WTC11 (cell line): ENCODE results near the gene PRAF2. TPM values are rescaled to one million over a fixed set of nuclear protein-coding genes. Genes with fewer than 3 reads are reported as not detected.

ENCODE experiments used
- ATAC-seq: fragments of 200-7000 bp; cut with Tn5 transposase; 2 replicates; pipeline ENCODE4 v1.10.0; 2021; ENCODE audit warnings: mild to moderate bottlenecking, moderate library complexity
- CTCF ChIA-PET: fragments of 300-600 bp; sonication (Branson Sonifier 250); formaldehyde crosslinking; loops from one replicate; lab custom pipeline; 2021; ENCODE audit warnings: antibody characterized with exemption; lab: Charles Lee
- POLR2A ChIA-PET: fragments of 350-600 bp; sonication (Branson Sonifier 250); formaldehyde crosslinking; loops from one replicate; lab custom pipeline; 2021; ENCODE audit warnings: antibody characterized with exemption; lab: Charles Lee
- DNase-seq: peaks from one replicate; pipeline ENCODE4 v3.0.0; 2021; ENCODE audit warnings: low spot score
- H3K27ac Mint-ChIP-seq: 2 replicates; pipeline ENCODE4 v1.8.0; 2021; ENCODE audit warnings: mixed read lengths
- H3K27me3 Mint-ChIP-seq: 2 replicates; pipeline ENCODE4 v1.8.0; 2021; ENCODE audit warnings: low read depth, mild to moderate bottlenecking, moderate library complexity, mixed read lengths
- H3K36me3 Mint-ChIP-seq: 2 replicates; pipeline ENCODE4 v1.8.0; 2021; ENCODE audit warnings: mixed read lengths
- H3K4me1 Mint-ChIP-seq: 2 replicates; pipeline ENCODE4 v1.8.0; 2022; ENCODE audit warnings: mixed read lengths
- H3K4me3 Mint-ChIP-seq: 2 replicates; pipeline ENCODE4 v1.8.0; 2021; ENCODE audit warnings: mild to moderate bottlenecking, moderate library complexity, mixed read lengths
- H3K9me3 Mint-ChIP-seq: 2 replicates; pipeline ENCODE4 v1.8.0; 2021; ENCODE audit warnings: mixed read lengths
- ATF1 ChIP-seq: sonication (generic); formaldehyde crosslinking; IDR thresholded peaks from 2 replicates; pipeline ENCODE4 v1.8.1; 2023; ENCODE audit warnings: mild to moderate bottlenecking, moderate library complexity, missing genetic modification reagents
- CBFB ChIP-seq: sonication (generic); formaldehyde crosslinking; IDR thresholded peaks from 2 replicates; pipeline ENCODE4 v1.8.1; 2022; ENCODE audit warnings: mild to moderate bottlenecking, low read depth, missing genetic modification reagents
- CREM ChIP-seq: sonication (generic); formaldehyde crosslinking; IDR thresholded peaks from 2 replicates; pipeline ENCODE4 v1.8.1; 2022; ENCODE audit warnings: mild to moderate bottlenecking, missing genetic modification reagents, moderate library complexity
- EMX1 ChIP-seq: fragments of 250-450 bp; sonication (Bioruptor Pico); IDR thresholded peaks from 2 replicates; pipeline ENCODE4 v1.8.0; 2021; ENCODE audit warnings: mild to moderate bottlenecking
- GRHL2 ChIP-seq: fragments of 250-450 bp; sonication (Bioruptor Pico); IDR thresholded peaks from 2 replicates; pipeline ENCODE4 v1.8.0; 2022; ENCODE audit warnings: mild to moderate bottlenecking, moderate library complexity; ENCODE audit not compliant: insufficient replicate concordance, severe bottlenecking
- HMGA2 ChIP-seq: fragments of 250-450 bp; sonication (Bioruptor Pico); IDR thresholded peaks from 2 replicates; pipeline ENCODE4 v1.4.0; 2021; ENCODE audit warnings: mild to moderate bottlenecking, moderate library complexity
- JUN ChIP-seq: sonication (generic); formaldehyde crosslinking; IDR thresholded peaks from 2 replicates; pipeline ENCODE4 v1.8.0; 2023; ENCODE audit warnings: mild to moderate bottlenecking, missing genetic modification reagents
- MYBL2 ChIP-seq: sonication (generic); formaldehyde crosslinking; IDR thresholded peaks from 2 replicates; pipeline ENCODE4 v1.8.1; 2023; ENCODE audit warnings: mild to moderate bottlenecking, moderate library complexity, missing genetic modification reagents
- NR1H2 ChIP-seq: sonication (generic); formaldehyde crosslinking; IDR thresholded peaks from 2 replicates; pipeline ENCODE4 v1.9.0; 2021; ENCODE audit warnings: mild to moderate bottlenecking, moderate library complexity, missing genetic modification reagents
- NR2C2 ChIP-seq: sonication (generic); formaldehyde crosslinking; IDR thresholded peaks from 2 replicates; pipeline ENCODE4 v1.8.0; 2022; ENCODE audit warnings: mild to moderate bottlenecking, missing genetic modification reagents
- SMAD4 ChIP-seq: sonication (generic); formaldehyde crosslinking; IDR thresholded peaks from 2 replicates; pipeline ENCODE4 v1.8.0; 2022; ENCODE audit warnings: mild to moderate bottlenecking, missing genetic modification reagents
- SP1 ChIP-seq: sonication (generic); formaldehyde crosslinking; conservative IDR thresholded peaks from 2 replicates; pipeline ENCODE4 v1.8.1; 2022; ENCODE audit warnings: missing genetic modification reagents
- TCF7 ChIP-seq: sonication (generic); formaldehyde crosslinking; IDR thresholded peaks from 2 replicates; pipeline ENCODE4 v1.8.0; 2022; ENCODE audit warnings: mild to moderate bottlenecking, low read depth, missing genetic modification reagents, moderate library complexity
- TEAD1 ChIP-seq: sonication (generic); formaldehyde crosslinking; IDR thresholded peaks from 2 replicates; pipeline ENCODE4 v1.8.0; 2022; ENCODE audit warnings: mild to moderate bottlenecking, missing genetic modification reagents
- ZNF121 ChIP-seq: sonication (generic); formaldehyde crosslinking; IDR thresholded peaks from 2 replicates; pipeline ENCODE4 v1.8.0; 2023; ENCODE audit warnings: missing genetic modification reagents
- ZNF232 ChIP-seq: sonication (generic); formaldehyde crosslinking; IDR thresholded peaks from 2 replicates; pipeline ENCODE4 v1.8.0; 2022; ENCODE audit warnings: mild to moderate bottlenecking, missing genetic modification reagents
- total RNA-seq: library from RNA; stranded (reverse); gene quantifications from 3 replicates; pipeline ENCODE4 v1.2.3, GENCODE V29; 2021
- TF ChIP-seq, protein P1 (sequence below): sonication (generic); formaldehyde crosslinking; IDR thresholded peaks from 2 replicates; pipeline ENCODE4 v1.8.1; 2023; ENCODE audit warnings: mild to moderate bottlenecking, moderate library complexity, missing genetic modification reagents
- TF ChIP-seq, protein P2 (sequence below): sonication (generic); formaldehyde crosslinking; conservative IDR thresholded peaks from 2 replicates; pipeline ENCODE4 v1.8.1; 2022; ENCODE audit warnings: mild to moderate bottlenecking, missing genetic modification reagents
- TF ChIP-seq, protein P3 (sequence below): fragments of 250-450 bp; sonication (Bioruptor Pico); conservative IDR thresholded peaks from 2 replicates; pipeline ENCODE4 v1.9.0; 2021; ENCODE audit warnings: mild to moderate bottlenecking
- TF ChIP-seq, protein P4 (sequence below): sonication (generic); formaldehyde crosslinking; IDR thresholded peaks from 2 replicates; pipeline ENCODE4 v1.8.0; 2022; ENCODE audit warnings: mild to moderate bottlenecking, missing genetic modification reagents
- TF ChIP-seq, protein P5 (sequence below): sonication (generic); formaldehyde crosslinking; IDR thresholded peaks from 2 replicates; pipeline ENCODE4 v1.8.1; 2023; ENCODE audit warnings: mild to moderate bottlenecking, missing genetic modification reagents, moderate library complexity
- TF ChIP-seq, protein P6 (sequence below): fragments of 250-450 bp; sonication (Bioruptor Pico); IDR thresholded peaks from 2 replicates; pipeline ENCODE4 v1.9.0; 2021; ENCODE audit warnings: mild to moderate bottlenecking
- TF ChIP-seq, protein P7 (sequence below): fragments of 250-450 bp; sonication (Bioruptor Pico); IDR thresholded peaks from 2 replicates; pipeline ENCODE4 v2.1.2; 2022; ENCODE audit warnings: mild to moderate bottlenecking, moderate library complexity
- TF ChIP-seq, protein P8 (sequence below): sonication (generic); formaldehyde crosslinking; IDR thresholded peaks from 2 replicates; pipeline ENCODE4 v1.8.1; 2022; ENCODE audit warnings: low read depth, mild to moderate bottlenecking, moderate library complexity, missing genetic modification reagents, borderline replicate concordance

Gene PRAF2
- total RNA-seq, 1 experiment from 2014 or later, result 14.8 TPM

DNA sequence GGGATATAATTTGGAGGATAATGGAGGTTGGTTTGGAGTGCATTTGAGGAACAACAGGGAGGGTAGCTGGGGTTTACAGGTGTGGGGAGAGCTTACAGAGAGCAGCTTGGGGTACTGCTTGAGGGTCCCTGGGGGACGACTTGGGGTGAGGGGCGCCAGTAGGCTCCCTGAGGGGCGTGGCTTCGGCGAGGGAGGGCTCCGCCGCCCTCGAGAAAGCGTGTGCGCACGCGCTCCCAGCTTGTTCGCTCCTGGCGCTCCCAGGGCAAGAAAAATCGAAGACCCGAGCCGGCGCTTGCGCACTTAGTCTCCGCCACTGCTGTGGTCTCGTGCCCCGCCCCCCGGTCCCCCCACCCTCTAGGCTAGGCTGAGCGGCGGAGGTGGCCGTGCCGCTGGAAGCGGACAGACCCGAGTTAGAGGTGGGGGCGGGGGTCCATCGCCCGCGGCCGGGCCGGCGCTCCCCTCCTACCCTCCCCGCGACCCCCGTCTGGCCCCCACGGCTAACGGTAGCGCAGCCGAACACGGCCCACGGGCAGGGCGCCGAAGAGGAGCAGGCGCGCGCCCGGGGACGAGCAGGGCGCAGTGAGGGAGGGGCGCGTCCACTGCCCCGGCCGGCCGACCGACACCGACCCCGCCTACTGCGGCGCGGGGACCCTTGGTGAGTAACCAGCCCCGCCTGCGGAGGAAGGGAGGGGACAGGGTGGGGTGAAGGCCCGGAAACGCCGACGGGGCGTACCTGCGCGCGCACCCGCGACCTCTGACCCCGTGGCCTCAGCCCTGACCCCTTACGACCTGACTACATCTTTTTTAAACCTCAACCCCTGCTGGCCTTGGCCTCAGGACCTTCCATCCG is 20.4 kb downstream of the PRAF2 start:
- CTCF ChIA-PET, result interaction anchor here (0.6 to 1.0 kb wide), 4 partner anchors 9 to 212 kb away, joined by 3 to 4 read pairs (median 4); partner anchors contain the start of gene KCND1
- Mint-ChIP-seq H3K36me3 (no peaks in the 10 kb centered on the region), H3K27me3 (no peaks in the 10 kb centered on the region; the same call in 1 of the 2 replicates), H3K27ac (peak overlapping the region; percentile 64), H3K9me3 (no peaks in the 10 kb centered on the region), H3K4me1 (peaks cover 21% of the 10 kb centered on the region), H3K4me3 (peak overlapping the region; percentile 82)
- POLR2A ChIA-PET, result interaction anchor here (0.6 to 1.0 kb wide), 2 partner anchors 14 to 51 kb away, joined by 4 to 10 read pairs; no protein-coding TSS in a partner anchor
- TF ChIP-seq NR2C2 (CRISPR knock-in tag), result peak; percentile 79
- TF ChIP-seq, protein P1, sequence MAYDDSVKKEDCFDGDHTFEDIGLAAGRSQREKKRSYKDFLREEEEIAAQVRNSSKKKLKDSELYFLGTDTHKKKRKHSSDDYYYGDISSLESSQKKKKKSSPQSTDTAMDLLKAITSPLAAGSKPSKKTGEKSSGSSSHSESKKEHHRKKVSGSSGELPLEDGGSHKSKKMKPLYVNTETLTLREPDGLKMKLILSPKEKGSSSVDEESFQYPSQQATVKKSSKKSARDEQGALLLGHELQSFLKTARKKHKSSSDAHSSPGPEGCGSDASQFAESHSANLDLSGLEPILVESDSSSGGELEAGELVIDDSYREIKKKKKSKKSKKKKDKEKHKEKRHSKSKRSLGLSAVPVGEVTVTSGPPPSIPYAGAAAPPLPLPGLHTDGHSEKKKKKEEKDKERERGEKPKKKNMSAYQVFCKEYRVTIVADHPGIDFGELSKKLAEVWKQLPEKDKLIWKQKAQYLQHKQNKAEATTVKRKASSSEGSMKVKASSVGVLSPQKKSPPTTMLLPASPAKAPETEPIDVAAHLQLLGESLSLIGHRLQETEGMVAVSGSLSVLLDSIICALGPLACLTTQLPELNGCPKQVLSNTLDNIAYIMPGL (CRISPR knock-in tag), result peak; percentile 80; the same call in 1 of the 2 replicates
- TF ChIP-seq CREM, result no peak
- no peak for TF ChIP-seq CBFB (CRISPR knock-in tag)
- TF ChIP-seq, protein P2, sequence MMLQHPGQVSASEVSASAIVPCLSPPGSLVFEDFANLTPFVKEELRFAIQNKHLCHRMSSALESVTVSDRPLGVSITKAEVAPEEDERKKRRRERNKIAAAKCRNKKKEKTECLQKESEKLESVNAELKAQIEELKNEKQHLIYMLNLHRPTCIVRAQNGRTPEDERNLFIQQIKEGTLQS (CRISPR knock-in tag), result no peak
- TF ChIP-seq SP1 (CRISPR knock-in tag), result peak; percentile 59
- TF ChIP-seq, protein P3, sequence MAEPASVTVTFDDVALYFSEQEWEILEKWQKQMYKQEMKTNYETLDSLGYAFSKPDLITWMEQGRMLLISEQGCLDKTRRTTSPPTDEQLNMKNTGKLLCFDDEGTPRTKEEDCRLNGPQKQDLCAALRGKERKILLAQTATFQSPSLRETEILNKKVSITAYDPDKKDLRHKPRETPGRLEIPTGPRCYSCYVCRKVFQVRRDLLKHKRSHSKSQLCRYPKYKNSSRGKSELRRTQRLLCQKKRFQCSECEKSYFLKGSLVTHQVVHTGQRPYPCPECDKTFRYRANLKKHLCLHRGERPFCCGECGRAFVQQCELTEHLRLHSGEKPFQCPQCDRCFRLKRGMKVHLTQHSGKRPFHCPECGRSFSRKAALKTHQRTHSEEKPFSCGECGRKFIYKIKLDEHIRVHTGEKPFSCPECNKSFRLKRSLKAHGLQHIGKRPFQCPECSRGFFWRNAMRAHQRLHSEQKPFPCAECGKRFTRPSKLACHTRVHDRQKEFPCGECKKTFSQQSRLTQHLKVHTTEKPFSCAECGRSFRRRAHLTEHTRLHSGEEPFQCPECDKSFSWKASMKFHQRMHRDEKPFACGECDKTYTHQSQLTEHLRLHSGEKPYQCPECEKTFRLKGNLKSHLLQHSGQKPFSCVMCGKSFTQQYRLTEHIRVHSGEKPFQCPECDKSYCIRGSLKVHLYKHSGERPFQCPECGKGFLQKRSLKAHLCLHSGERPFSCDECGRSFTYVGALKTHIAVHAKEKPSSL (CRISPR knock-in tag), result no peak
- TF ChIP-seq, protein P4, sequence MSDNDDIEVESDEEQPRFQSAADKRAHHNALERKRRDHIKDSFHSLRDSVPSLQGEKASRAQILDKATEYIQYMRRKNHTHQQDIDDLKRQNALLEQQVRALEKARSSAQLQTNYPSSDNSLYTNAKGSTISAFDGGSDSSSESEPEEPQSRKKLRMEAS, result peak; percentile 39; the same call in 1 of the 2 replicates
- 0 out of 2 replicates have a peak, but pooled peaks have one; percentile 24 for TF ChIP-seq TEAD1 (CRISPR knock-in tag)
- TF ChIP-seq, protein P5, sequence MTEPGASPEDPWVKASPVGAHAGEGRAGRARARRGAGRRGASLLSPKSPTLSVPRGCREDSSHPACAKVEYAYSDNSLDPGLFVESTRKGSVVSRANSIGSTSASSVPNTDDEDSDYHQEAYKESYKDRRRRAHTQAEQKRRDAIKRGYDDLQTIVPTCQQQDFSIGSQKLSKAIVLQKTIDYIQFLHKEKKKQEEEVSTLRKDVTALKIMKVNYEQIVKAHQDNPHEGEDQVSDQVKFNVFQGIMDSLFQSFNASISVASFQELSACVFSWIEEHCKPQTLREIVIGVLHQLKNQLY, result no peak
- TF ChIP-seq SMAD4 (CRISPR knock-in tag), result no peak
- 0 out of 2 replicates have a peak, but pooled peaks have one; percentile 25 for TF ChIP-seq ZNF232
- TF ChIP-seq MYBL2 (CRISPR knock-in tag), result no peak
- DNase-seq (peak; percentile 78), ATAC-seq (peak; percentile 82)

DNA sequence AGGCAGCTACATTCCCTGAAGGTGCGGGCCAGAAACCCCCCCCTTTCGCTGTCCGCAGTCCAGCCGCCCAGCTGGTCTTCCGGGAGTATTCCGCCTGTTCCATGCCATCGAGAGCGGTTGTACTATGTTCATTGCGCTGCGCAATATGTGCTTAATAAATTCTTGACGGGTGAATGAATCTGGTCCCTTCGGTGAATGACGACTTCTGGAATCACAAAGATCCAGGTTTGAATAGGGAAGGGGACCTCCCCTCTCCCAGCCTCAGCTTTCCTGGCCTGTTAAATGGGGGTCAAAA is 29.9 kb downstream of the PRAF2 start:
- Mint-ChIP-seq H3K27me3 (no peaks in the 10 kb centered on the region; the same call in 1 of the 2 replicates), H3K4me1 (peaks cover 24% of the 10 kb centered on the region), H3K27ac (peak overlapping the region; percentile 97), H3K36me3 (peaks cover 7% of the 10 kb centered on the region), H3K4me3 (peak overlapping the region; percentile 88), H3K9me3 (no peaks in the 10 kb centered on the region)
- ChIA-PET CTCF (interaction anchor here (0.7 to 2.7 kb wide), 6 partner anchors 9 to 86 kb away, joined by 3 to 14 read pairs (median 5); partner anchors contain the start of genes GRIPAP1, KCND1 and PRAF2), POLR2A (interaction anchor here (0.7 to 1.7 kb wide), 3 partner anchors 41 to 744 kb away, joined by 4 to 10 read pairs (median 4); partner anchors contain the start of gene GRIPAP1)
- ATAC-seq (no peak), DNase-seq (no peak)
- TF ChIP-seq, protein P1 (CRISPR knock-in tag), result no peak
- TF ChIP-seq, protein P6, sequence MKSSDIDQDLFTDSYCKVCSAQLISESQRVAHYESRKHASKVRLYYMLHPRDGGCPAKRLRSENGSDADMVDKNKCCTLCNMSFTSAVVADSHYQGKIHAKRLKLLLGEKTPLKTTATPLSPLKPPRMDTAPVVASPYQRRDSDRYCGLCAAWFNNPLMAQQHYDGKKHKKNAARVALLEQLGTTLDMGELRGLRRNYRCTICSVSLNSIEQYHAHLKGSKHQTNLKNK (CRISPR knock-in tag), result no peak
- TF ChIP-seq, protein P7, sequence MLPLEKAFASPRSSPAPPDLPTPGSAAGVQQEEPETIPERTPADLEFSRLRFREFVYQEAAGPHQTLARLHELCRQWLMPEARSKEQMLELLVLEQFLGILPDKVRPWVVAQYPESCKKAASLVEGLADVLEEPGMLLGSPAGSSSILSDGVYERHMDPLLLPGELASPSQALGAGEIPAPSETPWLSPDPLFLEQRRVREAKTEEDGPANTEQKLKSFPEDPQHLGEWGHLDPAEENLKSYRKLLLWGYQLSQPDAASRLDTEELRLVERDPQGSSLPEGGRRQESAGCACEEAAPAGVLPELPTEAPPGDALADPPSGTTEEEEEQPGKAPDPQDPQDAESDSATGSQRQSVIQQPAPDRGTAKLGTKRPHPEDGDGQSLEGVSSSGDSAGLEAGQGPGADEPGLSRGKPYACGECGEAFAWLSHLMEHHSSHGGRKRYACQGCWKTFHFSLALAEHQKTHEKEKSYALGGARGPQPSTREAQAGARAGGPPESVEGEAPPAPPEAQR (CRISPR knock-in tag), result no peak
- TF ChIP-seq, protein P8, sequence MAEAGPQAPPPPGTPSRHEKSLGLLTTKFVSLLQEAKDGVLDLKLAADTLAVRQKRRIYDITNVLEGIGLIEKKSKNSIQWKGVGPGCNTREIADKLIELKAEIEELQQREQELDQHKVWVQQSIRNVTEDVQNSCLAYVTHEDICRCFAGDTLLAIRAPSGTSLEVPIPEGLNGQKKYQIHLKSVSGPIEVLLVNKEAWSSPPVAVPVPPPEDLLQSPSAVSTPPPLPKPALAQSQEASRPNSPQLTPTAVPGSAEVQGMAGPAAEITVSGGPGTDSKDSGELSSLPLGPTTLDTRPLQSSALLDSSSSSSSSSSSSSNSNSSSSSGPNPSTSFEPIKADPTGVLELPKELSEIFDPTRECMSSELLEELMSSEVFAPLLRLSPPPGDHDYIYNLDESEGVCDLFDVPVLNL (CRISPR knock-in tag), result no peak
- TF ChIP-seq EMX1 (CRISPR knock-in tag) (no peak), ZNF121 (CRISPR knock-in tag) (no peak), CREM (no peak), NR1H2 (CRISPR knock-in tag) (no peak), ATF1 (CRISPR knock-in tag) (no peak), TCF7 (CRISPR knock-in tag) (no peak), HMGA2 (CRISPR knock-in tag) (no peak), JUN (no peak), GRHL2 (CRISPR knock-in tag) (no peak)
